Activated CD4-positive, alpha-beta memory T cell treated with anti-CD3 and anti-CD28 coated beads, Interleukin-2, amount 10 ng/mL, durations not matched to agents 7 days and 5 days (primary cell): ENCODE results near the gene GTF3C5. TPM values are rescaled to one million over a fixed set of nuclear protein-coding genes. Genes with fewer than 3 reads are reported as not detected.
"Not testable (repeated sequence)": the region's sequence is repeated elsewhere in the genome, so short reads cannot be mapped to it uniquely, and the experiment has no call there.

Experiments
- CTCF ChIA-PET: fragments of 350-600 bp; sonication (Branson Sonifier 250); formaldehyde crosslinking; loops from one replicate; lab custom pipeline; 2021; ENCODE audit warnings: antibody characterized with exemption, inconsistent platforms; lab: Charles Lee
- POLR2A ChIA-PET: fragments of 350-600 bp; sonication (Branson Sonifier 250); formaldehyde crosslinking; loops from one replicate; lab custom pipeline; 2021; ENCODE audit warnings: antibody characterized with exemption; lab: Charles Lee
- DNase-seq: peaks from one replicate; pipeline ENCODE4 v3.0.0-alpha.2; 2020
- H3K27ac Mint-ChIP-seq: one replicate; pipeline ENCODE4 v1.8.0; 2021; ENCODE audit warnings: mild to moderate bottlenecking, mixed read lengths
- H3K27me3 Mint-ChIP-seq: one replicate; pipeline ENCODE4 v1.8.0; 2021; ENCODE audit warnings: mixed read lengths
- H3K36me3 Mint-ChIP-seq: one replicate; pipeline ENCODE4 v1.8.0; 2021; ENCODE audit warnings: low read depth, mixed read lengths
- H3K4me1 Mint-ChIP-seq: one replicate; pipeline ENCODE4 v1.8.0; 2021; ENCODE audit warnings: mixed read lengths
- H3K4me3 Mint-ChIP-seq: one replicate; pipeline ENCODE4 v1.8.0; 2021; ENCODE audit warnings: mild to moderate bottlenecking, mixed read lengths
- H3K9me3 Mint-ChIP-seq: one replicate; pipeline ENCODE4 v1.8.0; 2021; ENCODE audit warnings: mixed read lengths
- total RNA-seq, 2 experiments: library from RNA; stranded (reverse); gene quantifications; one replicate each; pipeline ENCODE4 v1.2.3, GENCODE V29; 2021

The GTF3C5 gene
- total RNA-seq, 2 experiments from 2014 or later, result 66.8 to 67.3 TPM

GRCh38 chr9:133083688-133084087 is 52.9 kb downstream of the GTF3C5 start:
- CTCF ChIA-PET, DNase-seq, POLR2A ChIA-PET, H3K4me1 Mint-ChIP-seq, H3K27ac Mint-ChIP-seq, H3K36me3 Mint-ChIP-seq, H3K4me3 Mint-ChIP-seq, H3K9me3 Mint-ChIP-seq: not testable (repeated sequence)
- H3K27me3 Mint-ChIP-seq, result peaks cover 13% of the 10 kb centered on the region

- H3K27ac Mint-ChIP-seq, H3K4me1 Mint-ChIP-seq, POLR2A ChIA-PET, H3K27me3 Mint-ChIP-seq, H3K9me3 Mint-ChIP-seq, H3K36me3 Mint-ChIP-seq, DNase-seq, CTCF ChIA-PET, H3K4me3 Mint-ChIP-seq: not testable (repeated sequence)
Observed at GRCh38 chr9:133086212-133086860, 55.5 kb downstream of the GTF3C5 start.

- no peak overlapping the region for H3K27ac Mint-ChIP-seq
- H3K27me3 Mint-ChIP-seq, result no peaks in the 10 kb centered on the region
- H3K4me1 Mint-ChIP-seq, result no peaks in the 10 kb centered on the region
- H3K36me3 Mint-ChIP-seq, result no peaks in the 10 kb centered on the region
- no peak for DNase-seq
- ChIA-PET POLR2A (no interaction called here), CTCF (no interaction called here)
- H3K4me3 Mint-ChIP-seq, result no peak overlapping the region
- no peaks in the 10 kb centered on the region for H3K9me3 Mint-ChIP-seq
Observed at GRCh38 chr9:133086894-133087293, 56.1 kb downstream of the GTF3C5 start.

- Mint-ChIP-seq H3K27ac (no peak overlapping the region), H3K4me3 (no peak overlapping the region), H3K4me1 (no peaks in the 10 kb centered on the region), H3K36me3 (no peaks in the 10 kb centered on the region), H3K9me3 (no peaks in the 10 kb centered on the region), H3K27me3 (no peaks in the 10 kb centered on the region)
- POLR2A ChIA-PET, result interaction anchor here (0.8 kb wide), 1 partner anchor 57 kb away, joined by 3 read pairs; no protein-coding TSS in a partner anchor
- DNase-seq, result no peak
- CTCF ChIA-PET, result no interaction called here
Observed at GRCh38 chr9:133087429-133088145, 56.8 kb downstream of the GTF3C5 start.

GRCh38 chr9:133088146-133088750 is 57.5 kb downstream of the GTF3C5 start:
- H3K4me1 Mint-ChIP-seq, result no peaks in the 10 kb centered on the region
- DNase-seq, result no peak
- ChIA-PET CTCF (no interaction called here), POLR2A (interaction anchor here (0.8 kb wide), 1 partner anchor 56 kb away, joined by 3 read pairs; no protein-coding TSS in a partner anchor)
- no peak overlapping the region for H3K27ac Mint-ChIP-seq
- H3K9me3 Mint-ChIP-seq, result no peaks in the 10 kb centered on the region
- no peak overlapping the region for H3K4me3 Mint-ChIP-seq
- H3K36me3 Mint-ChIP-seq, result no peaks in the 10 kb centered on the region
- H3K27me3 Mint-ChIP-seq, result no peaks in the 10 kb centered on the region

GRCh38 chr9:133088756-133089155 is 58.0 kb downstream of the GTF3C5 start:
- no peaks in the 10 kb centered on the region for H3K4me1 Mint-ChIP-seq
- H3K4me3 Mint-ChIP-seq, result no peak overlapping the region
- POLR2A ChIA-PET, result no interaction called here
- DNase-seq, result no peak
- H3K9me3 Mint-ChIP-seq, result no peaks in the 10 kb centered on the region
- CTCF ChIA-PET, result no interaction called here
- H3K27me3 Mint-ChIP-seq, result no peaks in the 10 kb centered on the region
- no peaks in the 10 kb centered on the region for H3K36me3 Mint-ChIP-seq
- no peak overlapping the region for H3K27ac Mint-ChIP-seq

GRCh38 chr9:133089271-133089671 is 58.5 kb downstream of the GTF3C5 start:
- ChIA-PET CTCF (interaction anchor here (1.0 kb wide), 1 partner anchor 55 kb away, joined by 4 read pairs; no protein-coding TSS in a partner anchor), POLR2A (no interaction called here)
- DNase-seq, result no peak
- Mint-ChIP-seq H3K27ac (no peak overlapping the region), H3K4me1 (no peaks in the 10 kb centered on the region), H3K27me3 (no peaks in the 10 kb centered on the region), H3K36me3 (no peaks in the 10 kb centered on the region), H3K4me3 (no peak overlapping the region), H3K9me3 (no peaks in the 10 kb centered on the region)

- Mint-ChIP-seq H3K27ac (no peak overlapping the region), H3K9me3 (no peaks in the 10 kb centered on the region), H3K36me3 (no peaks in the 10 kb centered on the region), H3K4me1 (no peaks in the 10 kb centered on the region), H3K4me3 (no peak overlapping the region), H3K27me3 (no peaks in the 10 kb centered on the region)
- POLR2A ChIA-PET, result no interaction called here
- DNase-seq, result no peak
- CTCF ChIA-PET, result interaction anchor here (1.0 kb wide), 1 partner anchor 54 kb away, joined by 4 read pairs; no protein-coding TSS in a partner anchor
Observed at GRCh38 chr9:133090187-133090586, 59.4 kb downstream of the GTF3C5 start.

GRCh38 chr9:133090752-133091385 is 60.1 kb downstream of the GTF3C5 start:
- Mint-ChIP-seq H3K36me3 (peaks cover 2% of the 10 kb centered on the region), H3K27me3 (no peaks in the 10 kb centered on the region), H3K9me3 (no peaks in the 10 kb centered on the region), H3K27ac (no peak overlapping the region), H3K4me1 (no peaks in the 10 kb centered on the region), H3K4me3 (no peak overlapping the region)
- ChIA-PET CTCF (no interaction called here), POLR2A (no interaction called here)
- no peak for DNase-seq

- H3K27me3 Mint-ChIP-seq, H3K4me1 Mint-ChIP-seq, H3K9me3 Mint-ChIP-seq, H3K27ac Mint-ChIP-seq, H3K4me3 Mint-ChIP-seq, DNase-seq: not testable (repeated sequence)
- ChIA-PET CTCF (interaction anchor here (0.7 to 1.2 kb wide), 5 partner anchors 8 to 787 kb away, joined by 3 to 5 read pairs (median 3); no protein-coding TSS in a partner anchor), POLR2A (interaction anchor here (0.8 kb wide), 1 partner anchor 30 kb away, joined by 3 read pairs; no protein-coding TSS in a partner anchor)
- peaks cover 37% of the 10 kb centered on the region for H3K36me3 Mint-ChIP-seq
Observed at GRCh38 chr9:133094351-133094750, 63.6 kb downstream of the GTF3C5 start.

- ChIA-PET CTCF (interaction anchor here (0.7 to 2.6 kb wide), 4 partner anchors 14 to 54 kb away, joined by 3 to 13 read pairs (median 3); no protein-coding TSS in a partner anchor), POLR2A (interaction anchor here (0.8 to 1.2 kb wide), 2 partner anchors 31 to 64 kb away, joined by 3 read pairs; partner anchors contain the start of gene GTF3C5)
- Mint-ChIP-seq H3K27me3 (no peaks in the 10 kb centered on the region), H3K4me1 (no peaks in the 10 kb centered on the region), H3K36me3 (peaks cover 41% of the 10 kb centered on the region), H3K9me3 (peaks cover 8% of the 10 kb centered on the region), H3K27ac (no peak overlapping the region), H3K4me3 (no peak overlapping the region)
- DNase-seq, result no peak
Observed at GRCh38 chr9:133094842-133095393, 64.1 kb downstream of the GTF3C5 start.

- no peak for DNase-seq
- H3K27me3 Mint-ChIP-seq, result no peaks in the 10 kb centered on the region
- CTCF ChIA-PET, result interaction anchor here (1.8 kb wide), 1 partner anchor 46 kb away, joined by 8 read pairs; no protein-coding TSS in a partner anchor
- H3K9me3 Mint-ChIP-seq, result peaks cover 8% of the 10 kb centered on the region
- no peak overlapping the region for H3K27ac Mint-ChIP-seq
- POLR2A ChIA-PET, result interaction anchor here (0.9 to 1.6 kb wide), 2 partner anchors 13 to 34 kb away, joined by 3 read pairs; no protein-coding TSS in a partner anchor
- H3K4me3 Mint-ChIP-seq, result no peak overlapping the region
- no peaks in the 10 kb centered on the region for H3K4me1 Mint-ChIP-seq
- H3K36me3 Mint-ChIP-seq, result peaks cover 71% of the 10 kb centered on the region
Observed at GRCh38 chr9:133098104-133098754, 67.4 kb downstream of the GTF3C5 start.
